HG03045 (cell line): ENCODE data around the gene REEP3.
"Not testable (repeated sequence)": the region's sequence is repeated elsewhere in the genome, so short reads cannot be mapped to it uniquely, and the experiment has no call there.

Source experiments
- ATAC-seq: cut with Tn5 transposase; IDR thresholded peaks from one replicate; pipeline ENCODE4 v1.9.1; 2021; ENCODE audit warnings: mild to moderate bottlenecking, moderate library complexity; ENCODE audit not compliant: unreplicated experiment

Gene REEP3

DNA sequence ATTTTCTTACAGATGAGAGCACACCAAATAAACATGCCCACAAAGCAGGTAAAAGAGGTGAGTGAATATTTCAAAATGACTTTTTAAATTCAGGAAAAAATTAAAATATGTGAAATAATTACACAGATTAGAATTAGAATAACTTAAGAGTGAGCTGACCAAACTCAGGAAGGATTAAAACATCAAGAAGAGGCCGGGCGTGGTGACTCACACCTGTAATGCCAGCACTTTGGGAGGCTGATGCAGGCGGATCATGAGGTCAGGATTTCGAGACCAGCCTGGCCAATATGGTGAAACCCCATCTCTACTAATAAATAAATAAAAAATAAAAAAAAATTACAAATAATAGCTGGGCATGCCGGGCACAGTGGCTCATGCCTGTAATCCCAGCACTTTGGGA lies 140.1 kb downstream of the REEP3 start:
- ATAC-seq, result no peak

GRCh38 chr10:63664341-63664885 lies 143.2 kb downstream of the REEP3 start:
- ATAC-seq, result no peak

DNA sequence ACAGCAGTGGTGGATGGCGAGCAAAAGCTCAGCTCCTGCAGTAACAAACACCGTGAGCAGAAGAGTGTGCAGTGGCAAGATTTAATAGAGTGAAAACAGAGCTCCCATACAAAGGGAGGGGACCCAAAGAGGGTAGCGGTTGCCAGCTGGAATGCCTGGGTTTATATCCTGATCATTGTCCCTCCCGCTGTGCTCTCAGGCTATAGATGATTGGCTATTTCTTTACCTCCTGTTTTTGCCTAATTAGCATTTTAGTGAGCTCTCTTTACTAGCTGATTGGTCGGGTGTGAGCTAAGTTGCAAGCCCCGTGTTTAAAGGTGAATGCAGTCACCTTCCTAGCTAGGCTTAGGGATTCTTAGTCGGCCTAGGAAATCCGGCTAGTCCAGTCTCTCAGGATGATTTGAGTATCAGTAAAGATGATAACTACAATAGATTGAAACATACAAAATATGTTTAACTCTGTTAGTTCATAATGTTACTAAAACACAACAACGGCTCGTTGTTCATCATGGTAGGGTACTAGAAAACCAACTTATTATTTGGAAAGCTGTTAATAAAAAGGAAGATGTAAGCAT lies 143.9 kb downstream of the REEP3 start:
- ATAC-seq, result not testable (repeated sequence)

- ATAC-seq, result no peak
Observed at GRCh38 chr10:63665670-63666134, 144.5 kb downstream of the REEP3 start.

DNA sequence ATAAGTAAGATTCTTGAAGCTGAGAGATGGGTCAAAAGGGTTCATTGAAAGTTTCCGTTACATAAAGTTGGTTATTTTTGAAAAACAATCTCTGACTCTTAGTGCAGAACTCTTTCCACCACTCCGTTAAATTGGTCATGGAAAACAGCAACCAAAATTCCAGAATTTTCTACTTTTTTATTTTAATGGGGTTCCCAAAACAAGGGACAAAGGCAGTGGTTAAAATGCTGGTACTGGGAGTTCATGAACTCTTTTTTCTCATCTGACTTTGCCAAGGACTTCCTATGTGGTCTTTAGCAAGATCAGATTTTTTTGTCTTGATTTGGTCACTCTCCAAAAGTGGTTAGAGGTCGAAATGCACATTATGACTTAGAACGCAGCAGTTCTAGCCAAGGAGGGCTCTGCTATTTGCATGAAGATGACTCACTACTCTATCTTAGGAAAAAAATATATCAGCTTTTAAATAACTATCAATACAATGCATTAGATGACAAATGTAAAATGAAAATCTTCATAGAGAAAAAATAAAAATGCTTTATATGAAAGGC lies 145.7 kb downstream of the REEP3 start:
- ATAC-seq, result peak; percentile 59

DNA sequence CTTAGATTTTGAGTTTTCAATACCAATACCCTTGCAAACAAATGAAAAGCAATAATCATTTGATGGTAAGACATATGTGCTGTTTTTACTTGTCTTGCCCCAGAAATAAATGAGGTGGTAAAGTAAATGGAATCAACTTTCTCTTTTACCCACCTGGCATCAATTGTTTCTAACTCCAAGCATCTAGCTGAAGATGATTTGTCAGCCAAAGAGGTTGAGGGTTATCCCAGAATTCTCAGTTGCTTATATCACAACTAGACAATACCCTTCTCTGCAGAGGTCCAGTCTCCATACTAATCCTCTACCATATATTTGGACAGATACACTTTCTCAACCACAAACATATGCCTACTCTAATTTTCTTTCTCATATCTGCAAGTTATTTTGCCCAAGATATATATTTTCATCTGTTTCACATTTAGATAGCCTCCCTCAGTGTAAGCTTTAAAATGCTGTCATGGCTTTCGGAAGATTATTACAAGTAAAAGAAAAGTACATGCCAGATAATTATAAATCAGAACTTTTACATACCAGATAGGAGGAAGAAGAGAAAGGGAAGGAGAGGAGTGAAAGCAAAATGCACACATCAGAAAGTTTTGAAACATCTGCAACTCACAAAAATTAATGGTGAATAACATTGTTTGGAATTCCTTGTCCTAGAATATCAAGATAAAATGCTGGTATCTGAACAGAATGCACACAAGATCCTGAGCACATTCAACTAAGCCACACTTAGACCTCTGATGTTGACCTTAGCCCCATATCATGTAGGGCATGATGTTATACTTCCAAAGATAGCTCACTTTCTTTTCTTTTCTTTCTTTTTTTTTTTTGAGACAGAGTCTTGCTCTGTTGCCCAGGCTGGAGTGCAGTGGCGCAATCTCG lies 146.6 kb downstream of the REEP3 start:
- no peak for ATAC-seq

DNA sequence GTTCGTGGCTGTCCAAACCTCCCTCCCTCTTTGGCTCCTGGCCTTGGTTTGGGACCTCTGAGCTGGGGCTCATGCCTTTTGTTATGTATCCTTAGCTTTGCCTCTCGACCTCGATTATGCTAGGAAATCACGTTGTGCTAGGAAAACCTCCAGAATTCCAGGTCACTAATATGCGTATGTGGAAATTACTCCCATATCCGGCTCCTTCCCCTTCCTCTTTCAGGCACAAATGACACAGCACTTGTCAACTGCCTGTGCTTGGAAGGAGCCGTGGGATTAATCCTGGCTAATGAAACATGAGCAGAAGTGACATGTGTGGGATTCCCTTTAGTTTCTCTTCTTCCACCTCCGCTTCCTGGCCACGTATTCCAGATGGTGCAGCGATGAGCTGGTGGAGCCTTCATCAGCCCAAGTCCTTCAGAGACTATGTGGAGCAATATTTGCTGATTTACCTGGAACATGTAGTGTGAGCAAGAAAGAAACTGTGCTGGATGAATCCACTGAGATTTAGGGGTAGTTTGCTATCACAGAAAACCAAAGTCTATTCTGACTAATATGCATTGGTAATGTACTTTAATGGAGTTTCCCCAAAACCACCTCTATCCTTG lies 149.2 kb downstream of the REEP3 start:
- peak; percentile 60 for ATAC-seq

DNA sequence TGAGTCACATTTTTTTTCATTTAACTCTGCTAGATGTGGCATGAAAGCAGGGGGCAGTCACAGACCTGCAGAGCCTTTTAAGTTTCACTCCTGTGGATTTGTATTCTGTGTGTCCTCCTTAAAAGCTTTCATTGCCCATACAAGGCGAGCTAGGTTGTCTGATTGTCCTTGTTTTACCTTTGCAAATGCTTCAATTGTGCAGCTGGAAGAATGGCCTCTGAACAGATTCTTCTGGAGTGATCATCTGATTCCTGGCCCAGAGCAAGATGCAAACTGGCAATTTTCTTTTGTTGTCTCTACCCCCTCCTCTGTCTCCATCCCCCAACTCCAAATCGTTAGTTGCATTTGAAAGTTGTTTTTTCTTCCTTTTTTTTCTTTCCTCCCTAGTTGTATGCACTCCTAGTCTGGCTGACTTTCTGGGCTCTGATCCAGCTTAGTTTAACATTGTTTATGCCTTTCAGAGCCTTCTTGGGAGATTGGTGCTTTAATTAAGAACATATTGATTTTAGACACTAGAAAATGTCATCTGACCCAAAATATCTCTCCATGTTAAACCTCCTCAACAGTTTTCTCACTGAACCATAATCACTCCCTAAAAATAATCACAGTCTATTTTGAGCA lies 150.2 kb downstream of the REEP3 start:
- no peak for ATAC-seq

DNA sequence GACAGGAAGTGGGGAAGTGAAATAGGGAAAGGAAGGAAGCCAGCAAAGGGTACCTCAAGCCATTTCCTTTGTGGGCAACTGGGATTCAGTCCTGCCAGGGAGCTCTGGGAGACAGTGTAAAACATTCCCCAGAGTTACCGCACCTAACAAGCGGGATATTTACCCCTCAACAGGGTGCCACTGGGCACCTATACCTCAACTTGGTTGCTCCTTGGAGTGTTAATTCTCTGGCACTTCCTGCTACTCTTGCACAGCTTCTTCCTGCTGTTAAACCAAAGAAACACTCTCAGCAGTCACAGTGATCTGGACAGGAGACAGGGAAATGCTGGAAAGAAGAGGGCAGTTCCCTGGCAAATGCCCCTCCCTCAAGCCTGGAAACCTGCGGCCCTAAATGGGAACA lies 151.3 kb downstream of the REEP3 start:
- no peak for ATAC-seq

GRCh38 chr10:63673246-63673645 lies 152.0 kb downstream of the REEP3 start:
- ATAC-seq, result no peak

- no peak for ATAC-seq
Observed at GRCh38 chr10:63673846-63674245, 152.6 kb downstream of the REEP3 start.
